ENCODE data around the gene APBA1.
"Not testable (repeated sequence)": the region's sequence is repeated elsewhere in the genome, so short reads cannot be mapped to it uniquely, and the experiment has no call there.

The APBA1 gene

GRCh38 chr9:69433968-69434367, 238.2 kb downstream of the APBA1 start:
- DNase-seq, result no peak

GRCh38 chr9:69433392-69433791, 238.8 kb downstream of the APBA1 start:
- no peak for DNase-seq

GRCh38 chr9:69432623-69433022, 239.5 kb downstream of the APBA1 start:
- DNase-seq, result no peak

GRCh38 chr9:69431777-69432176, 240.4 kb downstream of the APBA1 start:
- DNase-seq, result no peak

GRCh38 chr9:69431203-69431602, 241.0 kb downstream of the APBA1 start:
- DNase-seq, result no peak

GRCh38 chr9:69430206-69430605, 242.0 kb downstream of the APBA1 start:
- no peak for DNase-seq

- DNase-seq, result no peak
These were observed 242.9 kb downstream of the APBA1 start for GRCh38 chr9:69429281-69429680.

GRCh38 chr9:69428017-69428785, 244.0 kb downstream of the APBA1 start:
- no peak for DNase-seq

GRCh38 chr9:69427286-69427685, 244.9 kb downstream of the APBA1 start:
- DNase-seq, result no peak

GRCh38 chr9:69425136-69425801, 246.9 kb downstream of the APBA1 start:
- DNase-seq, result no peak

GRCh38 chr9:69421908-69422801, 250.0 kb downstream of the APBA1 start:
- DNase-seq, result peak; percentile 33

- DNase-seq, result no peak
These were observed 251.4 kb downstream of the APBA1 start for GRCh38 chr9:69420611-69421270.

GRCh38 chr9:69412741-69413150, 259.4 kb downstream of the APBA1 start:
- no peak for DNase-seq

- no peak for DNase-seq
These were observed 260.0 kb downstream of the APBA1 start for GRCh38 chr9:69411931-69412740.

GRCh38 chr9:69411246-69411645, 260.9 kb downstream of the APBA1 start:
- DNase-seq, result no peak

- DNase-seq, result not testable (repeated sequence)
These were observed 262.2 kb downstream of the APBA1 start for GRCh38 chr9:69409936-69410335.

- DNase-seq, result no peak
These were observed 271.7 kb downstream of the APBA1 start for GRCh38 chr9:69400470-69400869.

GRCh38 chr9:69397384-69398214, 274.6 kb downstream of the APBA1 start:
- no peak for DNase-seq

GRCh38 chr9:69396759-69397158, 275.4 kb downstream of the APBA1 start:
- DNase-seq, result no peak

- no peak for DNase-seq
These were observed 276.5 kb downstream of the APBA1 start for GRCh38 chr9:69395718-69396117.

GRCh38 chr9:69393425-69393824, 278.7 kb downstream of the APBA1 start:
- DNase-seq, result no peak

All from activated CD8-positive, alpha-beta memory T cell treated with anti-CD3 and anti-CD28 coated beads, Interleukin-2, amount 50 U/mL, for 4 hours (primary cell).